DMS79 treated with DMSO at 0.1 percent for 48 hours (cell line): ENCODE data around the gene DNMT1.
"Not testable (repeated sequence)": the region's sequence is repeated elsewhere in the genome, so short reads cannot be mapped to it uniquely, and the experiment has no call there.

Source experiments
- DNase-seq: peaks from one replicate; lab custom pipeline; 2025; lab: John Stamatoyannopoulos, UW

DNMT1 gene

DNA sequence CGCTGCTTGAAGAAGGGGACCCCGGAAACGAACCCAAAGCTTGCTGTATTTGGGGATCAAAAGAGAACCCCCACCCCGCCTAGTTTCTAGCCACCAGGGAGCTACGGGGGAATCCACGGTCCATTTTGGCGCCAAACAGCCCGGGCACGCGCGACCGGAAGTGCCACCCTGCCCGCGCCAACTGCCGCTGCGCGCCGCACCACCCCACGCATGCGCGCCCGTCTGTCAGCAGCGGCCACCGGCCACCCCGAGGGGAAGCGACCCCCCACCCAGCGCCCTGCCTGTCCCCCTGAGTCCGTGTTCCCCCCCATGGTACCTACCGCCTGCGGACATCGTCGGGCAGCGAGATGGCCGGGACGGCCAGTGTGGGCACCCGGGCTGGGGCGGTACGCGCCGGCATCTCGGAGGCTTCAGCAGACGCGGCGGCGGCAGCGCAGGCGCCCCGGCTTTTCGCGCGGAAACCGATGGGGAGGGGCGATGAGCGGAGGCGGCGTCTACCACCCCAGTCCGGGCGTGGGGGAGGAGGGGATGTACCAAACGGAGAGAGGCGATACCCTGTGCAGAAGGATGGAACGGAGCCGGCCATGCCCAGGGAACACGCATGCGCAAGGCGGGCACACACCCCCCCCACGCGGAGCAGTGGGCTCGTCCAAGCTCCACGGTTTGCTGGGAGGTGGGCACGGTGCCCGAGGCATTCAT lies at the start of gene DNMT1:
Gene DNMT1 (minus strand): TSS at position 454 of the 699 bp plus-strand sequence. CDS start 54 bp downstream, at position 400.
- DNase-seq, result peak; percentile 99

- no peak for DNase-seq
Measured at GRCh38 chr19:10243606-10244005, 48.9 kb upstream of the DNMT1 start.

DNA sequence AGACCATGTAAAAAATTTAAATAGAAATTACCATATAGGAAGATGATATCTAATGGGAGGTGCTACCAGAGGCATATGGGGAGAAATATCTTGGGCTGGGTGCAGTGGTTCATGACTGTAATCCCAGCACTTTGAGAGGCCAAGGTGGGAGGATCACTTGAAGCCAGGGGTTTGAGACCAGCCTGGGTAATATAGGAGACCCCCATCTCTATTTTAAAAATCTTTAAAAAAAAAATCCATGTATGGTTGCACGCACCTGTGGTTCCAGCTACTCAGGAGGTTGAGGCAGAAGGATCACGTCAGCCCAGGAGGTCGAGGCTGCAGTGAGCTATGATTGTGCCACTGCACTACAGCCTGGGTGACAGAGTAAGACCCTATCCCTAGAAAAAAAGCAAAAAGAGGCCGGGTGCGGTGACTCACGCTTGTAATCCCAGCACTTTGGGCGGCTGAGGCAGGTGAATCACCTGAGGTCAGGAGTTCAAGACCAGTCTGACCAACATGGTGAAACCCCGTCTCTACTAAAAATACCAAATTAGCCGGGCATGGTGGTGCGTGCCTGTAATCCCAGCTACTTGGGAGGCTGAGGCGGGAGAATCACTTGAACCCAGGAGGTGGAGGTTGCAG lies 47.2 kb upstream of the DNMT1 start:
- DNase-seq, result not testable (repeated sequence)

DNA sequence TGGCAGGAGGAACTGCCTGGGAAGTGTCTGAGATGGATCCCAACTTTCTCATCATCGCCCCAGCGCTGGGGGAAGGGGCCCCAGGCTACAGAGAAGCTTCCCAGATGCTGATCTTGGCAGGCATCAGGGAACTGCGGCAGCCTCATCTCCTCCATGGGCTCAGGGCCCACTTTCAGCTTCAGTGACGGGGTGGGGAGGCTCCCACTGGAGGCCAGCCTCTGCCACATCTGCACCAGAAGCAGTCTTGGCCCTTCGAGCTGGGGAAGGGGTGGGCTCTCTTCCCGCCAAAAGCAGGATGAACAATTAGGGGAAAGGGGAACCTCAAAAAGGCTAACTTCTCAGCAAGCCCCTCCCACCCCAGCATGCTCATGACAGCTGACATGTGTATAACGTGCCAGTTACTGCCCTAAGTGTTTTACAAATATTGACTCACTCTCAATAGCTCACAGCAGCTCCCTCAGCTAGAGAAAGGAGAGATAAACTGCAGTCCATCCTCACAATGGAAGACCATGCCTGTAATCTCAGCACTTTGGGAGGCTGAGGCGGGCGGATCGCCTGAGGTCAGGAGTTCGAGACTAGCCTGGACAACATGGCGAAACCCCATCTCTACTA lies 43.5 kb upstream of the DNMT1 start:
- DNase-seq, result peak; percentile 18

- no peak for DNase-seq
Measured at GRCh38 chr19:10237702-10238101, 42.9 kb upstream of the DNMT1 start.

- DNase-seq, result not testable (repeated sequence)
Measured at GRCh38 chr19:10235409-10235808, 40.7 kb upstream of the DNMT1 start.

- DNase-seq, result no peak
Measured at GRCh38 chr19:10235003-10235402, 40.2 kb upstream of the DNMT1 start.

- no peak for DNase-seq
Measured at GRCh38 chr19:10233946-10234345, 39.2 kb upstream of the DNMT1 start.

GRCh38 chr19:10231612-10232228 lies 37.0 kb upstream of the DNMT1 start:
- DNase-seq, result no peak

- DNase-seq, result peak; percentile 72
Measured at GRCh38 chr19:10230861-10231611, 36.3 kb upstream of the DNMT1 start, which contains the start of gene S1PR2. S1PR2 (minus strand) TSS chr19:10231331; CDS start chr19:10224905, 6,426 bp downstream.

- DNase-seq, result peak; percentile 6
Measured at GRCh38 chr19:10230173-10230860, 35.6 kb upstream of the DNMT1 start.

- no peak for DNase-seq
Measured at GRCh38 chr19:10228920-10229319, 34.2 kb upstream of the DNMT1 start.

DNA sequence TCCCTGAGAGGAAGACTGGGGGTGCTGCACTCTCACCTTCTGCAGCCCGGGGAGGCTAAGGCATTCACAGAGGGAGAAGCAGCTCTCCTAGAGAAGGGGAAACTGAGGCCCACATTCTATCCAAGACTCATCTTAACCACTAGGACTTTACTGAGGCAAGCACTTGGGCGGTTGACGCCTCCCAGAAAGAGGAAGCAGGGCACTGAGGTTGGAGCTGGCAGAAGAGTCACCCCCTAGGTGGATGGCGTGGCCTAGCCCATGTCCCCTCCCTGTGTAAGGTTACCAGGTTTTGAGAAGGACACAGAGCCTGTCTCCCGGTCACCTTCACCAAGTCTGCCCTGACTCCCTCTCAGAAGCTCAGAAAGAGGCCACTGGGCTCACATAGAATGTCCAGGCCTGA lies 33.6 kb upstream of the DNMT1 start:
- no peak for DNase-seq

- DNase-seq, result no peak
Measured at GRCh38 chr19:10227026-10227971, 32.5 kb upstream of the DNMT1 start.

GRCh38 chr19:10226376-10227025 lies 31.7 kb upstream of the DNMT1 start:
- no peak for DNase-seq

- no peak for DNase-seq
Measured at GRCh38 chr19:10226021-10226375, 31.2 kb upstream of the DNMT1 start.

- DNase-seq, result no peak
Measured at GRCh38 chr19:10224337-10224736, 29.6 kb upstream of the DNMT1 start.

DNA sequence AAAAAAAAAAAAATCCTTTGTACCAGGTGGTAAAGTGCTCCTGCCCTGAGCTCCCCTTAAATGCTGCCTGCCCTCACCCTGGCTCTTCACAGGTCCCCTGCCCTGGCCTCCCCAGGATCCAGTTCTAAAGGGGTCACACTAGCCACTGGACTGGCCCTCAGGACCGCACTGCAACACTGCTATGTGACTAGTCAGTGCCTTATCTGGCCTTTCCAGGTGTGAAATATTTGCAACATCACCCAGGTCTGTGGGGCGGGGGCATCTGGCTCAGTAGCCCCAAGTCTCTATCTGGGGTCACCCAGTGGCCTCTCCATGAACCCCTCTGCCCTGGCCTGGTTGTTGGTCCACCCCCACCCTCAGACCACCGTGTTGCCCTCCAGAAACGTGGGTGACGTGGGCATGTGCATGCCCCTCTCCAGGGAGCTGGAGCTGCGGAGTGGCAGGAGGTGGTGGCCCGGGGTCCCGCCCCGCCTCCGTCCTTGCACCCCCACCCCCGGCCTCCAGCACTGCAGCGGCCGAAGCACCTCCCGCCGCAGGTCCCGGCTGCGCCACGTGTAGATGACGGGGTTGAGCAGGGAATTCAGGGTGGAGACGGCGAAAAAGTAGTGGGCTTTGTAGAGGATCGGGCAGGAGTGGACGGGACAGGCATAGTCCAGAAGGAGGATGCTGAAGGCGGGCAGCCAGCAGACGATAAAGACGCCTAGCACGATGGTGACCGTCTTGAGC lies 28.9 kb upstream of the DNMT1 start:
- no peak for DNase-seq
